Measurements from ENCODE around the gene NHLRC4. TPM values are rescaled to one million over a fixed set of nuclear protein-coding genes. Genes with fewer than 3 reads are reported as not detected.
"Not testable (repeated sequence)": the region's sequence is repeated elsewhere in the genome, so short reads cannot be mapped to it uniquely, and the experiment has no call there.

The NHLRC4 gene
- total RNA-seq, 1 experiment from 2014 or later, result 0.37 TPM

- Histone ChIP-seq H3K36me3 (peaks cover 13% of the 10 kb centered on the region), H3K27me3 (replicated peaks) (no peaks in the 10 kb centered on the region), H3K4me3 (no peak overlapping the region), H3K4me1 (replicated peaks) (peaks cover 9% of the 10 kb centered on the region), H3K9me3 (replicated peaks) (no peaks in the 10 kb centered on the region), H3K27ac (no peak overlapping the region)
- no peak for DNase-seq (ENCODE audit: low read depth in 1 of 2, low spot score in 2 of 2)
These were observed 27.0 kb downstream of the NHLRC4 start for GRCh38 chr16:593807-594206.

GRCh38 chr16:595094-595528, 28.3 kb downstream of the NHLRC4 start:
- no peak for DNase-seq (ENCODE audit: low read depth in 1 of 2, low spot score in 2 of 2)
- H3K9me3 ChIP-seq (replicated peaks), result no peaks in the 10 kb centered on the region
- H3K4me1 ChIP-seq (replicated peaks), result peaks cover 9% of the 10 kb centered on the region
- H3K4me3 ChIP-seq, result no peak overlapping the region
- H3K36me3 ChIP-seq, result peaks cover 8% of the 10 kb centered on the region
- no peak overlapping the region for H3K27ac ChIP-seq
- H3K27me3 ChIP-seq (replicated peaks), result no peaks in the 10 kb centered on the region

DNA sequence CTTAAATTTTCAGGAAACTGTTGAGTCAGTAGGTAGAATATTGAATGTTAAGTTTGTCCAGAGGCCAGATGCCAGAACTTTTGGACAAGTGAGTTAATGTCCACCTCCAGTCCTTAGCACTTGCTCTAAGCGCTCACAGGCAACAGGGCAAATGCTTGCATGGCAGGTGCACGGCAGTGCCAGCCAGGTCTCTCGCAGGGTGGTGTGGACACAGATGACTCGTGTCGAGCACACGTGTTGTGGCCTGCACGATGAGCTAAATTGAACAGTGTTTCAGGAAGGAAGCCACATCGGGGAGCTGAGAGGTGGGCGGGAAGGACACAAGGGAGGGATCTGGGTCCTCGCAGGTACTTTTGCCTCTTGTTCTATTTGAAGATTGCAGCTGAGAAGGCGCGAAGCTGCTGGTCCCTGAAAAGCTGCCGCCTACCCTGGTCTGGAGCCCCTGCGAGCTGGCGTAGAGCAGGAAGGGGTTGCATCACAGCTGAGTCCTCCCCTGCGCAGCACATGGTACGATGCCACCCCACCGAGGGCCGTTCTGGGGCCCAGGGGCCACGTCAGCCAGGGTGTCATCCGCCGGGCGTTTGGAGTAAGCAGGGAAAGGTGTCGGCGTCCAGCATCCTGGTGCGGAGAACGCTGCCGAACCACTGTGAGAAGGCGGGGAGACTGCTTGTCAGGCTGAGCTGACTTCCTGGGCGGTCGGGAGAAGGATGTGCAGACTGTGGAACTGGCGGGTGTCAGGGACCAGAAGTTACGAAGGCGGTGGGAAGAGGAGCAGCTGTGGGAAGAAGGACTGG, 29.3 kb downstream of the NHLRC4 start:
- Histone ChIP-seq H3K27ac (no peak overlapping the region), H3K36me3 (peaks cover 5% of the 10 kb centered on the region; the same call in 1 of the 2 replicates), H3K27me3 (replicated peaks) (no peaks in the 10 kb centered on the region), H3K4me1 (replicated peaks) (peaks cover 2% of the 10 kb centered on the region), H3K4me3 (no peak overlapping the region), H3K9me3 (replicated peaks) (no peaks in the 10 kb centered on the region)
- DNase-seq (ENCODE audit: low read depth in 1 of 2, low spot score in 2 of 2), result no peak

DNA sequence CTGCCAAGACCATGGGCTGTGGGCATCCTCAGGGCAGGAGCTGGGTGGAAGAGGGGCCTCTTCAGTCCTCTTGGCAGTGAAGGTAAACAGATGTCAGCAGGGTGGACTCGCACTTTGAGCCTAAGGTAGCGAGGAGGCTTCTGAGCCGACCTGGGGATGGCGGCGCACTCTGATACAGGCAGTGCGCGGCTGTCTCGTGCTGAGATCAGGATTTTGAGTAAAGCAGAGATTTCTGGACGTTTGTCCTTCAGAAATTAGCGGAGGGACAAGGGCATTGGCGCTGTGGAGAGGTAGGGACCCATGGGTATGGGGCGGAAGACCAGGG, 29.9 kb downstream of the NHLRC4 start:
- Histone ChIP-seq H3K4me1 (replicated peaks) (no peaks in the 10 kb centered on the region), H3K9me3 (replicated peaks) (no peaks in the 10 kb centered on the region), H3K36me3 (peaks cover 5% of the 10 kb centered on the region; the same call in 1 of the 2 replicates), H3K27me3 (replicated peaks) (no peaks in the 10 kb centered on the region), H3K4me3 (no peak overlapping the region), H3K27ac (no peak overlapping the region)
- DNase-seq (ENCODE audit: low read depth in 1 of 2, low spot score in 2 of 2), result no peak

- H3K36me3 ChIP-seq; H3K4me1 ChIP-seq (replicated peaks); H3K27me3 ChIP-seq (replicated peaks); DNase-seq (ENCODE audit: low read depth in 1 of 2, low spot score in 2 of 2); H3K27ac ChIP-seq; H3K4me3 ChIP-seq; H3K9me3 ChIP-seq (replicated peaks): not testable (repeated sequence)
These were observed 30.9 kb downstream of the NHLRC4 start for GRCh38 chr16:597655-598054.

DNA sequence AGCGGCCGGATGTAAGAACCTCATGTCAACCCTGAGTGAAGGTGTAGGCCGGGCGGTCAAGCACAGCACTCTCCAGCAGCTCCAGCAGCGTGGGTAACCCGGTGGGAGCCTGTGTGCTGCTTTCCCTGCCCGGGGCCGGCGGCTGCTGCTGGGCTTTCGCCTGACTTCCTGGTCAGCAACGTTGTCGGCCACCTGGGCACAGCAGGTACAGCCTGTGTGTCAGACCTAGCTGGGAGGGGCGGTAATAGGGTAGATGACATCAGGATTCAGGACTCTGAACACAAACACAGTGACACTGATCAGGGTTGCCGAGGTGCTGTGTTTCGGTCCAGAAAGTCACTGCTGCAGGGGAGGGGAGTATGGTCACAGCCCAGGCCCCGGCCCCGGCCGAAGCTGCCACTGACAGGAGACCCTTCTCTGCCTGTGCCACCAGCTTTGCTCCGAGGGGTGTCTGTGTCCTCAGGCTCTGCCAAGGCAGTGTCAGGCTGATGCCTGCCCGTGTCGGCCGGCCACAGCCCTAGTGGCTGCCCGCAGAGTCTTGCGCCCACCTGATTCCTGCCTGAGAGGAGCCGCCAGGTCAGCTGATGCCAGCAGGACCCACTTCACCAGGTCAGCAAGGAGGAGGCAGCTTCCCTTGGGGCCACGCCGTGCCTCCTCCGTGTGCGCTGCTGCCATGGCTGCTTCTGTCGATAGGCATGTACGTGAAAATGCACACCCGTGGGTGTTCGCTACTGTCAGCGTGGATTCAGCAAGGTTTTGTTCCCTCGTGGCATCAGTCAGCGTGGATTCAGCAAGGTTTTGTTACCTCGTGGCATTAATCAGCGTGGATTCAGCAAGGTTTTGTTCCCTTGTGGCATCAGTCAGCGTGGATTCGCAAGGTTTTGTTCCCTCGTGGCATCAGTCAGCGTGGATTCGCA, 32.3 kb downstream of the NHLRC4 start:
- no peak overlapping the region for H3K4me3 ChIP-seq
- H3K27me3 ChIP-seq (replicated peaks), result no peaks in the 10 kb centered on the region
- no peaks in the 10 kb centered on the region for H3K9me3 ChIP-seq (replicated peaks)
- no peaks in the 10 kb centered on the region for H3K4me1 ChIP-seq (replicated peaks)
- H3K27ac ChIP-seq, result no peak overlapping the region
- peaks cover 5% of the 10 kb centered on the region; the same call in 1 of the 2 replicates for H3K36me3 ChIP-seq
- DNase-seq (ENCODE audit: low read depth in 1 of 2, low spot score in 2 of 2), result no peak

DNA sequence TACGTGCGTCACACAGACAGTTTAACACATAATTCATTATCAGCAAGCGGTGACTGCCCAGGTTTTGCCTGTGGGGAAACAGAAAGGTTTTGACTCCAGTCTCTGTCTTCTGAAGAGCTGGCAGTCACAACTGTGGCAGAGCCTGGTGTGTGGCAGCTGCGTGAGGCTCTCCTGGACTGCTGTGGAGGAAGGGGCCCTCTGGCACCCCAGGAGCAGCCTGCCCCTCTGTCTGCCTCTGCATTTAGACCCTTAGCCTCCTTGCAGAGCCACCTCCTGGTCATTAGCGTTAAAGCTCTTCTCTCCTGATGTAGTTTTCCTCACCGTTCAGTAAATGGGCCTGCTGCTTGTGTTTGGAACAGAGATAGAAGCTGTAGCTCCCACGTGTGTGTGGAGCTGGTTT, 34.0 kb downstream of the NHLRC4 start:
- Histone ChIP-seq H3K27ac (no peak overlapping the region), H3K4me3 (no peak overlapping the region), H3K9me3 (replicated peaks) (no peaks in the 10 kb centered on the region), H3K4me1 (replicated peaks) (no peaks in the 10 kb centered on the region), H3K36me3 (peaks cover 5% of the 10 kb centered on the region; the same call in 1 of the 2 replicates), H3K27me3 (replicated peaks) (no peaks in the 10 kb centered on the region)
- DNase-seq (ENCODE audit: low read depth in 1 of 2, low spot score in 2 of 2), result no peak

DNA sequence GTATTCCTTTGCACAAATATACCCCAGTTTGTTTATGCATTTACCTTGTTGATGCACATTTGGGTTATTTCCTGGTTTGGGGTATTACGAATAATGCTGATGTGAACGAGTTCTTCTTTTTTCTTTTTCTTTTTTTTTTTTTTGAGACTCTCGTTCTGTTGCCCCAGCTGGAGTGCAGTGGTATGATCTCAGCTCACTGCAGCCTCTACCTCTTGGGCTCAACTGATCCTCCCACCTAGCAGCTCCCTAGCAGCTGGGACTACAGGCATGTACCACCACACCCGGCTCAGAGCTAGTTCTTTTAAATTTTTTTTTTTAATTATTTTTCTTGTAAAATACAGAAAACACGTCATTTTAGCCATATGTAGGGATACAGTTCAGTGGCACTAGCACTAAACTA, 37.1 kb downstream of the NHLRC4 start:
- no peaks in the 10 kb centered on the region for H3K4me1 ChIP-seq (replicated peaks)

DNA sequence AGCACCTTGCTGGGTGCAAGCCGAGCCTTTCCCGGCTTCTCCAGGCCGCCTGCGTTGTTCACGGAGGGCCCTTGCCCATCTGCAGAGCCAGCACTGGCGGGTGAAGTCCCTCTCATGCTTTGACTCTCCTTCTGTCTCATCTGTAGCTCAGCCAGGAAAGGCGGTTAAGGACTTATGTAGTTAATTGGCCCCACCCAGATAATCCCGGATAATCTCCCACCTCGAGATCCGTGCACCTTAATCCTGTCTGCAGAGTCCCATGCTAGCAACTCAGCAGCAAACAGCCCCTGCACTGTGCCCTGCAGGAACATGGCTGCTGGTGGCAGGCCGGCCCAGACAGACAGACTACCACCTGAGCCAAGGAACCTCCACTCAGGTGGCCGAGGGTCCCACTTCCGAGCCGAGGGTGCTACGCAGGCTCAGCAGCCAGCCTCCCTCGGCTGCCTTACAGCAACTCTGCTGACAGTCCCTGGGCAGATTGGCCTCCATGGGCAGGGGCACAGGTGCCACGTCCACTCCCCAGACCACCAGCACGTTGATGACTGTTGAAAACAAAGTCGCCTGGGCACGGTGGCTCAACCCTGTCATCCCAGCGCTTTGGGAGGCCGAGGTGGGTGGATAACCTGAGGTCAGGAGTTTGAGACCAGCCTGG, 40.0 kb downstream of the NHLRC4 start:
- H3K27me3 ChIP-seq (replicated peaks), result no peaks in the 10 kb centered on the region
- DNase-seq (ENCODE audit: low read depth in 1 of 2, low spot score in 2 of 2), result no peak
- no peaks in the 10 kb centered on the region for H3K36me3 ChIP-seq

More for the DNA sequence above, 37.1 kb downstream of the NHLRC4 start:
- H3K9me3 ChIP-seq (replicated peaks), result no peaks in the 10 kb centered on the region
- H3K27me3 ChIP-seq (replicated peaks), result no peaks in the 10 kb centered on the region
- H3K36me3 ChIP-seq, result peaks cover 2% of the 10 kb centered on the region; the same call in 1 of the 2 replicates
- no peak overlapping the region for H3K4me3 ChIP-seq
- H3K27ac ChIP-seq, result no peak overlapping the region
- DNase-seq (ENCODE audit: low read depth in 1 of 2, low spot score in 2 of 2), result no peak

GRCh38 chr16:608019-608418, 41.2 kb downstream of the NHLRC4 start:
- Histone ChIP-seq H3K4me1 (replicated peaks) (no peaks in the 10 kb centered on the region), H3K27me3 (replicated peaks) (no peaks in the 10 kb centered on the region), H3K27ac (no peak overlapping the region), H3K9me3 (replicated peaks) (no peaks in the 10 kb centered on the region), H3K36me3 (no peaks in the 10 kb centered on the region), H3K4me3 (no peak overlapping the region)
- DNase-seq (ENCODE audit: low read depth in 1 of 2, low spot score in 2 of 2), result no peak

More for the DNA sequence above, 40.0 kb downstream of the NHLRC4 start:
- Histone ChIP-seq H3K4me3 (no peak overlapping the region), H3K9me3 (replicated peaks) (no peaks in the 10 kb centered on the region), H3K4me1 (replicated peaks) (no peaks in the 10 kb centered on the region), H3K27ac (no peak overlapping the region)

- H3K9me3 ChIP-seq (replicated peaks), result no peaks in the 10 kb centered on the region
- H3K4me3 ChIP-seq, result no peak overlapping the region
- H3K36me3 ChIP-seq, result no peaks in the 10 kb centered on the region
- DNase-seq (ENCODE audit: low read depth in 1 of 2, low spot score in 2 of 2), result no peak
- no peaks in the 10 kb centered on the region for H3K27me3 ChIP-seq (replicated peaks)
- H3K4me1 ChIP-seq (replicated peaks), result no peaks in the 10 kb centered on the region
- no peak overlapping the region for H3K27ac ChIP-seq
These were observed 42.5 kb downstream of the NHLRC4 start for GRCh38 chr16:609316-609715.

- Histone ChIP-seq H3K4me3 (no peak overlapping the region), H3K4me1 (replicated peaks) (no peaks in the 10 kb centered on the region), H3K27ac (no peak overlapping the region), H3K36me3 (no peaks in the 10 kb centered on the region), H3K9me3 (replicated peaks) (no peaks in the 10 kb centered on the region), H3K27me3 (replicated peaks) (no peaks in the 10 kb centered on the region)
- no peak for DNase-seq (ENCODE audit: low read depth in 1 of 2, low spot score in 2 of 2)
These were observed 43.2 kb downstream of the NHLRC4 start for GRCh38 chr16:609984-610383.

- no peaks in the 10 kb centered on the region for H3K9me3 ChIP-seq (replicated peaks)
- H3K36me3 ChIP-seq, result no peaks in the 10 kb centered on the region
- H3K4me3 ChIP-seq, result no peak overlapping the region
- DNase-seq (ENCODE audit: low read depth in 1 of 2, low spot score in 2 of 2), result no peak
- H3K4me1 ChIP-seq (replicated peaks), result no peaks in the 10 kb centered on the region
- H3K27me3 ChIP-seq (replicated peaks), result no peaks in the 10 kb centered on the region
- H3K27ac ChIP-seq, result no peak overlapping the region
These were observed 43.9 kb downstream of the NHLRC4 start for GRCh38 chr16:610513-611381.
